Measurements from ENCODE around the gene DRC1.

The DRC1 gene

GRCh38 chr2:26477126-26477910 lies 75.6 kb downstream of the DRC1 start:
- DNase-seq, result no peak

- peak in 2 of 58 donors; percentile 14 to 33 for DNase-seq
Observed at GRCh38 chr2:26477911-26478253, 76.2 kb downstream of the DRC1 start, which contains the start of gene OTOF. OTOF (minus strand) TSS chr2:26478124.

GRCh38 chr2:26478366-26478765 lies 76.6 kb downstream of the DRC1 start:
- no peak for DNase-seq

- no peak for DNase-seq
Observed at GRCh38 chr2:26479131-26479788, 77.5 kb downstream of the DRC1 start.

GRCh38 chr2:26479789-26480565 lies 78.3 kb downstream of the DRC1 start:
- DNase-seq, result no peak

GRCh38 chr2:26480566-26481423 lies 79.1 kb downstream of the DRC1 start:
- peak in 1 of 58 donors; percentile 12 for DNase-seq

- no peak for DNase-seq
Observed at GRCh38 chr2:26481706-26482105, 80.0 kb downstream of the DRC1 start.

- DNase-seq, result no peak
Observed at GRCh38 chr2:26482211-26483026, 80.7 kb downstream of the DRC1 start.

GRCh38 chr2:26483027-26483326 lies 81.3 kb downstream of the DRC1 start:
- DNase-seq, result no peak

- DNase-seq, result no peak
Observed at GRCh38 chr2:26483516-26483915, 81.8 kb downstream of the DRC1 start.

GRCh38 chr2:26483957-26484565 lies 82.3 kb downstream of the DRC1 start:
- no peak for DNase-seq

GRCh38 chr2:26484579-26484978 lies 82.9 kb downstream of the DRC1 start:
- DNase-seq, result no peak

GRCh38 chr2:26485099-26485498 lies 83.4 kb downstream of the DRC1 start:
- DNase-seq, result no peak

- no peak for DNase-seq
Observed at GRCh38 chr2:26485725-26486418, 84.2 kb downstream of the DRC1 start.

GRCh38 chr2:26486789-26487188 lies 85.1 kb downstream of the DRC1 start:
- DNase-seq, result no peak

GRCh38 chr2:26487192-26487591 lies 85.5 kb downstream of the DRC1 start:
- no peak for DNase-seq

- DNase-seq, result peak in 25 of 58 donors; percentile 3 to 57 (median 20)
Observed at GRCh38 chr2:26488463-26489212, 86.9 kb downstream of the DRC1 start.

GRCh38 chr2:26489213-26489850 lies 87.6 kb downstream of the DRC1 start:
- no peak for DNase-seq

Measured in anterior cingulate cortex (tissue), 58 donors.